DMS53 treated with DMSO at 0.1 percent for 48 hours (cell line): ENCODE measurements around the gene RASD1.

ENCODE experiments used
- DNase-seq: peaks from one replicate; lab custom pipeline; 2025; ENCODE audit not compliant: unreplicated experiment; lab: John Stamatoyannopoulos, UW

Gene RASD1

DNA sequence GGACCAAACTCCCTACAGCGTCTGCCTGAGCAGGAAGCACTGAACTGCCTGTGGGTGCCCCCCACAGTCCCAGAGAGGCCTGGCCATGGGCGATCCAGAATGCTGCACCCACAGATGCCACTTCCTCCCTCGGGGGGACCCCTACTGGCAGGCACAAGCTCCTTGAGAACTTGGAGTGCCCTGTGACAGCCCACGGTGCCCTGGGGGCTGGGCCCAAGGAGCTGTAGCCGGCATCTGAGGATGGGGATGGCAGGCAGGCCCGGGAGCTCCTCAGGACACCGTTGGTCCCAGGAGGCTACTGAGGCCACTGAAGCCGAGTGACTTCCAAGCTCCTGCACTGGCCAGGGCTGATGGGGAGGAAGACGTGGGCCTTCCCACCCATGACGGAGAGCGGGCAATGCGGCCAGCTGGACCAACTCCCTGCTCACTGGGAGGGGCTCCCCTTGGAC, 15.1 kb upstream of the RASD1 start:
- DNase-seq, result no peak

DNA sequence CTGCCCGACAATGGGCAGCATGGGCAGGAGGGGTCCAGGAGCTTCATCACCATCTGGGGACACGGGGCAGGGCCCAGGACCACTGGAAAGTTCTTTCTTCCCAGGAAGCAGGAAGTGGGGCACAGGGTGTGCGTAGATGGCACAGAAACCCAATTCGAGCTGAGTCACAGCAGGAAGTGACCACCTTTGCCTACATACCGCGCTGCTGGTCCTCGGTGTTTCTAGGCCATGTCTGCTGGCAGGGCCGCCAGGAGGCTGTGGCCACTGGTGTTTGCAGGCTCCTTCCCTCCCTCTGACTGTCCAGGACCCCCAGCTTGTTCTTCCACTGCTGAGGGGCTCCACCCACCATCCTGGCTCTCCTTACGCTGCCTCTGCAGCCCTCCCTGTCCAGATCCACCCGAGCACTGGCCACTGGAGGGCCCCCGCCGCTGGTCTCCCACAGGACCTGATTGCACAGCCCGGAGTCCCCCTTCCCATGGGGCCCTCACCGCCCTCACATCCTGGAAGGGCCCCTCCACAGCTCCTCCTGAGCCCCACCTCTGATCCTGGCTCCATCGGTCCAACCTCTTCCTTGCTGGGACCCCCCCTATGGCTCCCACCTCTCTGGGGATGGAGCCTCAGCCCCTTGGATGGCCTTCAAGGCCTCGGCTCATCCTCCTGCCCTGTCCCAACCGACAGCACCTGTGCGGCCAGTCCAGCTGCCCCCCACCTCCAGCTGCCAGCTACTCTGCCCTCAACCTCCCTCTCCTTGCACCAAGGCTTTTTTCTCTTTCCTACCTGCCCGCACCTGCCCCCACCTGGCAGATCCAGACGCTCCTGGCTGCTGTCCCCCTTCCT, 14.5 kb upstream of the RASD1 start:
- DNase-seq, result no peak

DNA sequence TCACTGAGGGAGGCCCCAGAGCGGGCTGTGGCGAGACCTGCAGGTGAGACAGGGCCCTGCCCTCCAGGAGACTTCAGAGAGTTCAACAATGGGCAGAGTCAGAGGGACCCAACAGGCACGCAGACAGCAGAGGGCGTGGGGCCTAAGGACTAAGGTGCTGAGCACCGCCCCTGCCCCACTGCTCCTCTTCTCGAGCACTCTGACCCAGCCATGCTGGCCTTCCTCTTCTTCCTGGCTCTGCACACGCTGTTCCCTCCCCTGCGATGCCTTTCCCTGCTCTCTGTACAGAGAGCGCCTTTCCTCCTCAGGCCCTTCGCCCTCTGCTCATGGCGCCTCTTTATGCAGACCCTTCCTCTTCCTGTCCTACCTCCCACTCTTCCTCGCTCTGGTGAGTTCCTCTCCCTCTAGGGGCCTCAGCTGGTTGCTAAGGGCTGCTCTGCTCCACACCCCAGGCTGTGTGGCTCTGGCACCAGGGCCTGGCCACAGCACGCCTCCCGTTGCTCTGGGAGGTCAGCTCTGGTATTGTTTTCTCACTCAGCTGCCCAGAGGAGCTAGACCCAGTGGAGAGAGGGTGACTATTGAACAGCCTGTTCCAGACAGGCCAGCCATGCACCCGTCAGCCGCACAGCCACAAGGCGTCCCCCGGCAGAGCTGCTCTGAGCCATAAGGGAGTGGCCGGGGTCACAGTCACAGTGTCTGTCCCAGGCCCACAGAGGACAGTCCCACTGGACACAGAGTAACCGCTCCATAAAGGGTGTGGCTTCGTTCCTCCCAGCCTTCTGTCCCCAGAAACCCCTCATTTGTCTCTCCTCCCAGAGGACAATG, 13.6 kb upstream of the RASD1 start:
- DNase-seq, result no peak

DNA sequence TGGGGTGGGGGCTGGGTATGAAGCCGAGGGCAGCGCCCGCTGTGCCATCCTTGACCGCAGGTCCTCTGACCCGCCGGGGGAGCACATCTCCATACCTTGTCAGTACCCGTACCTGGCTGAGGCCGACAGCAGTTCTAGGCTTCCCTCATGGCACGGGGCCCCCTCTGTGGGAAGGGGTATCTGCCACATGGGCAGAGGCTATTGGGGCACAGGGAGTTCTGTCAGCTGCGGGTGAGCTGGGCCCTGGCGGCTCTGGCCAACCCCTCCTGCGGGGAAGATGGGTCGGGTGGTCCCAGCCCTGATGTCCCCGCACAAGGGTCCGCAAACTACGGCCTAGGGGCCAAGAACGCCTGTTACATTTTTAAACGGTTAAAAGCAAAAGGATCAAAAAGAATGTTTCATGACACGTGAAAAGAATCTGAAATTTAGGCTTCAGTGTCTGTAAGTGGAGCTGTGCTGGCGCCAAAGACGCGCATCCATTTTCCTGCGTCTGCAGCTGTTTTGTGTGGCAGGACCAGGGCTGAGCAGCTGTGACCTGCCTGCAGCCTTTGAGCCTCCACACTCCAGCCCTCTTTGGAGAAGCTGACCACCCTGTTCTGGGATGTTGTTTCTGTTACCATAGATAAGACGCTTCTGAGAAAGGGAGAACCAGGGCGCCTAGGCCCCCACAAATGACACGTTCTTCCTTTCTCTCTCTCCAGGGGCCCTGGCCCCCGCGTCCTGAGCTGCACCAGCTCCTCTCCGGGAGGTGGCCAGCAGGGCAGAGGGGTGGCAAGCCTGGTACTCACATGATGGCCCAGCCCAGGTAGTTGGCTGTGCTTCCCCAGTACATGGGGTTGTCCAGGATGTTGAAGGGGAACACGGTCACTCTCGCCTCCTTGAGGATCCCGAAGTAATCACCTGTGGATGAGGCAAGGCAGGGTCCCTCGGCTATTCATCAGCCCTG, 12.7 kb upstream of the RASD1 start:
- DNase-seq, result no peak

DNA sequence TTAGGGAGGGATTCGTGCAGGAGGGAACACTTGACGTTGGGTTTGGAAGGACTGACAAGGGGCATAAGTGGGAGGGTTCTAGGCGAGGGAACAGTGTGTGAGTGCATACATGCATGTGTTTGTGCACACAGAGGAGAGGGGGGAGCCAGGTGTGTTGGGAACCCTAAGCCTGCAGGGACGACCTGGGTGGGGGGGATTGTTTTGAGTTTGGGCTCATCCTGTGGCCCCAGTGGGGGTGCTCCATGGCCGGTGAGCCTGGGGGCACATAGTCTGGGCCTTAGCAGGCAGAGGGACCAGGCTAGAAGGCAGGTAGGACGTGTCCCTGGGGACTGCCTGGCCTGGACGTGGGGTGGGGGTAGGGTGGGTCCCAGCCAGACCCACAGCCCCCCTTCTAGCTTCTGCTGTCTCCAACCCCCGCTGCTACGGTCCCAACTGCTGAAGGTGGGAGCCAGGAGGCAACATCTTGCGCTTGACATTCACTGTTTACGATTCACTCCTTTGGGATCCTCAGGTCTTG, 11.9 kb upstream of the RASD1 start:
- DNase-seq, result no peak

DNA sequence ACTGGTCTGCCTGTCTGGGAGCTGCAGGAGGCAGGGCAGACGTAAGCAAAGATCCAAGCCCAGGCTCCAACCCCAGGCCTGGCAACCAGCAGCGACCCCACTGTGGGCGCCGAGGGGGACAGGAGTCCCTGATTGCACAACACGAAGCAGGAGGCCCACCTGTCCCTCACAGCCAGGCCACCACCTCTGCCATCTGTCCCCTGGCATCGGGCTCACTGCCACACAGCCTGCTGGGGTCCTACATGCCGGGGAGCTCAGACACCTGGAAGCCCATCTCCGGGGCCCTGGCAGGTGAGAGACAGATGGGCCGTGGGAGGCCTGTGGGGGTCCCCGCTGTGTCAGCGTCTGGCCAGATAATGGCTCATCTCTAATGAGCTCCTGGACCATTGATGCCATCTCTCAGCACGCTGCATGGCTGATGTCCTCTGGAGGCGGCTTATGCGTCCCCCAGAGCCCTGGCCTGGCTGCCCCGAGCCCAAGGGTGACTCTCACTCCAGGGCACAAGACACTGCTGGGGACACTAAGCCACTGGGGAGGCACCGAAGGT, 11.3 kb upstream of the RASD1 start:
- DNase-seq, result no peak

DNA sequence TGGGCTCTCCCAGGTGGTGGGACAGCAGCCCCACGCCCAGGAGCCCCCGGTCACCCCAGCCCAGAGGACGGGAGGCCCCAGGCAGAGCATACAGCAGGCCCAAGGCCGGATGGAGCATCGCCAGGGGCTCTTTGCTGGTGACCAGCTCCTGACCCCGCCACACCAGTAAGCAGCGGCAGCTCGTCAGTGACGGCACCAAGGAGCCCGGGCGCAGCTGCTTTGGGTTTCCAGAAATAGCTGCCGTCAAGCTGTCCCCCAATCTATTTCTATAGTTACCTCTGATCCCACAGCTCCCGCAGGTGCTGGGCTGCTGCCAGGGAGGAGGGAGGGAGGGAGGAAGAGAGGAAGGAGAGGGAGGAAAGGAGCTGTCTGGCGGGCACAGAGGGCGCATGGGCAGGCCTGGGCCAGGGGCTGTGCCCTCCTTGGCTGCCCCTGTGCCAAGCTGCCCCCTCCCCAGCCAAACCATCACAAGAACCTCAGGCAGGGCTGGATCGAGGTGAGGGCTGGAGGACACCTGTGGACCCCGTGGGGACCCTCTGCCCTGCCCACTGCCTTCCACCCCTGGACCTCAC, 10.8 kb upstream of the RASD1 start:
- DNase-seq, result no peak

DNA sequence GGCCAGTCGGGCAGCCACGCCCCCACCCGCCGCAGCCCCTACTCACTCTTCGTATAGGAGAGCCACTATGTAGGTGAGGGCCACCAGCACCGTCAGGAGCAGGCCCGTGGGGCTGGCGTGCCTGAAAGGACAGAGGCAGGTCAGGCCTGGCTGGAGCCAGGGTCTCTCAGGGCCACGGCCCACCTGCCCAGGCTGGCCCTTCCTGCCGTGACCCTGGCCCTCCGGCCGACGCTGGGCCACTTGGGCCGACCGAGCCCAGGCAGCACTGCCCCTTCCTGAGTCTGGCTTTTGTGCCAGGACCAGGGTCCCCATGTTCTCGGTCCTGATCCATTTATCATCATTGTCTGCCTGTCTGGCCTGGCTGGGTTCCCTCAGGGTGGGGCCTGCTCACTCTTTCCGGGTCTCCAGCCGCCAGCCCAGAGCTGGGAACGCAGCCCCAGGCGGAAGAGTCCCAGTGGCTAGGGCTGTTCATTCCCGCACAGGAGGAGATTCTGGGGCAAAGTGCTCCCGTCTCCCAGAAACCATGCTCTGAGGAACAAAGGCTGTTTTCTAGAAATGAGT, 10.1 kb upstream of the RASD1 start:
- DNase-seq, result no peak

DNA sequence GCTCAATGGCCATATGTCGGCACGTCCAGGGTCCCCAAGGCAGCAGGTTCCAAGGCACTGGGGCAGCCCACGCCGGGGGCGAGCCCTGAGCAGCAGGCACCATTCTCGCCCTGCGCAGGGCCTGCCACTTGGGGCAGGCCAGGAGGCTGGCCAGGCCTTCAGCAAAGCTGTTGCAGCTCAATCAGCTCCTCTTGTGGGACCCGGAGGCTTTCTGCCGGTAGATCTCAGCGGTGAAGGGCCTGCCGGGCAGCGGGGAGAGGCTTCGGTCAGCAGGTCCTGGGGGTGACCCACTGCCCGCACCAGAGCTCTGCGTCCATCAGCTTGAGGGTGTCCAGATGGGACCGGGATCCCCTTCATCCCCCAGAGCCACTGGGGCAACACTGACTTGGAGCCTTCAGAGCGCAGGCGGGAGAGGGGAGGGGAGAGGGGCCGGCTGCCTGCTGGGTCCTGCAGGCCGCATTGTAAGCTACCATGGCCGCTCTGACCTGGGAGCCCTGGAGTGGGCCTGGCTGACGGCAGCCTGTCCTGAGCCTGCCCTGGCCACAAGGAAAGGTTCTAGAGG, 9.5 kb upstream of the RASD1 start:
- DNase-seq, result no peak

DNA sequence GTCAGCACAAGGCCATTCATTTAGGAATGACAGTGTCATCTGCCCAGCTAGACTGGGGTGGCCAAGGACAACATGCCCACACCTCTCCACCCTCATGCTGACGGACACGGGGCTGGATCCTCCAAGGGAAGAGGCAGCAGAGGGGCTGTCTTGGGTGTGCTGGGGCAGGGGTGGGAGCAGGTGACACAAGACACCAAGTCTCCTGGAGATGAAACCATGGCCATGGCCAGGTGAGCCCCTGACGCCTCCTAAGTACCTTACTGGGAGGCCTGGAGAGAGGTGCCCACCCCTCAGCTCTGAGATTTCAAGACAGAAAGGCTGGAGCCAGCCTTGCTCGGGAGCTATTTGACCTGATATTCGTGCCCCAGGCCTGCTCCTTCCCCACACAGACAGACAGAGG, 9.0 kb upstream of the RASD1 start:
- no peak for DNase-seq

DNA sequence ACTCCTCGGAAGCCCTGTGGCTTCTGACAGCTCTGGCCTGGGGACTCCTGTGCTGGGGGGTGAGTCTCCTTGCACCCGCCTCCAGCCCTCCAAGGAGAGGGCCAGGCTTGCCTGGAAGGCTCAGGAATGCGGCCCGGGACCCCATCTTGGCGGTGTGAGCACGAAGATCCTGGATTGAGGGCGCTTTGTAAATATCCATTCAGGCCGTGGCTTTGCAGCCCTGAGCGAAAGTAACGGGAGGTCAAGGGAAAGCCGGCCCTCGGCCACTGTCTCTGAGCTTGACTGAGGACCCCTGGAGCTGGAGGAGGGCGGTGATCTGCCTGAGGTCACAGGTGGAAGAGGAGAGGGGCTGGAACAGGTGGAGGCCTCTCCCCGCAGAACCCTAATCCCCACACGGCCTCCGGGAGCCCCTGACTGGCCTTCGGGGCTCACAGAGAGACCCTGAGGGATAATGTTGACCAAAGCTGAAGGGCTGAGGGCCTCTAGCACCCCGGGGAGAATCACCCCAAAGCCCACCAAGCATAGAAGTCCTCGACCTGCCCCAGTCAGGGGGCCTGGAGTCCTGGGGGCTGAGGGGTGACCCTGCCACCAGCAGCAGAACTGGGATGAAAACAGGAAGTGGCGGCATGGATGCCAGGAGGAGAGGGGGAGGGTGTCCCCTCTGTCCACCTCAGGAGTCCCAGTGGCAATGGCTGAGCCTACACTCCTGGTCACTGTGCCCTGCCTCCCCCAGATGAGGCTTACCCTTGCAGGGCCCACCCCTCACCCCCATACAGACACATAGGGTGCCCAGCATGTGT, 8.3 kb upstream of the RASD1 start:
- no peak for DNase-seq

DNA sequence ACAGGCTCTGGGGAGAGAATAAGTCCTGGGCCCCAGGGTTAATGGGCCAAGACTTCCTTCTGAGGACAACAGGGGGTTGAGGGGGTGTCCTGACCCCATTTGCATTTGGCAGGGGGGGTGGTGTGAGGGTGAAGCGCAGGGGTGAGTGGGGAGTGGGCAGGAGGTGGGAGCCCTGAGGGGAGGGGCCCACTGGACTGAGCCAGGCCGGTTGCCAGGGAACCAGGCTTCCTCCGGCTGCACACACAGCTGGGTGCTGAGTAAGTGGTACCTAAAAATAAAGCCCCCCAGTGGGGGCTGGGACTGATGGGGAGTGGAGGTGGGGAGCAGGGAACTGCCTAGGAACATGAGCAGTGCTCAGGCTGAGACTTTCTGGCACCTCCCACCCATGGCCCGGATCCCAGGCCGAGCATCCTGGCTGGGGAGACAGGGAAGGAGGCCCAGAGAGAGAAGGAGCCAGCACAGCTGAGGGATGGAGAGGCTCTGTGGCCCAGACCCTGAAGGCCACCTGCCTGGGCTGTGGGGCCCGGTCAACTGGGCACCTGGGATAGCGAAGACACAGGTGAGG, 7.5 kb upstream of the RASD1 start:
- DNase-seq, result no peak

DNA sequence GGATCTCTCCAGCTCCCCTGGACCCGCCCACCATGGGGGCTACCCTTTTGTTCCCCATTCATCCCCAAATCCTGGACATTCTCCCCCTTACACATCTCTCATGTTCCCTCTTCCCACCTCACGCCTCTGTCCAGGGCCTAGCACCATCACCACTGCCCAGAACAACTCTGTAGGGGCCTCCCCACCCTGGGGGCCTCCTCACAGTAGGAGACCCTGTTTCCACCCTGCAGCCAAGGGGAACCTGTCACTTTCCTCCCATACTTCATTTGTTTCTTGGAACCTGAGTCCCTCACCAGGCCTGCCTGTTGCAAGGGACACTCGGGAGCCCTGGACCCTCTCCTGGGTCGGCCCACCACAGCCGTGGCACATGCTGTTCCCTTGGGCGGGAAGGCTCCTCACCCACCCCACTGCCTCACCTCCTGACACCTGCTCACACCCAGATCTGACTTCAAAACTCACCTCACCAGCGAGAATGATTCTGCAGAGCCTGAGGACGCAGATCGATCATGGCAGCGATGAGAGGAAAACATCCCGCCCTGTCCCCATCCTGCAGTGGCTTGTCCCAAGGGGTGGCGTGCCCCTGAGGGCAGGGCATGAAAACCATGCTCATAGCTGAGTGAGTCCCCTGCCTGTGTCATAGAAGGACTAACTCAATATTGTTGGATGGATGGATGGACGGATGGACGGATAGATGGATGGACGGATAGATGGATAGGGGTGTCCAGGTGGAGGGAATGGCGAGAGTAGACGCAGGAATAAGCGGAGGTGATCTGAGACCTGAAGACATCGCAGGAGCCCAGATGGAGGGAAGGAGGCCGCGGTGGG, 6.8 kb upstream of the RASD1 start:
- DNase-seq, result no peak

DNA sequence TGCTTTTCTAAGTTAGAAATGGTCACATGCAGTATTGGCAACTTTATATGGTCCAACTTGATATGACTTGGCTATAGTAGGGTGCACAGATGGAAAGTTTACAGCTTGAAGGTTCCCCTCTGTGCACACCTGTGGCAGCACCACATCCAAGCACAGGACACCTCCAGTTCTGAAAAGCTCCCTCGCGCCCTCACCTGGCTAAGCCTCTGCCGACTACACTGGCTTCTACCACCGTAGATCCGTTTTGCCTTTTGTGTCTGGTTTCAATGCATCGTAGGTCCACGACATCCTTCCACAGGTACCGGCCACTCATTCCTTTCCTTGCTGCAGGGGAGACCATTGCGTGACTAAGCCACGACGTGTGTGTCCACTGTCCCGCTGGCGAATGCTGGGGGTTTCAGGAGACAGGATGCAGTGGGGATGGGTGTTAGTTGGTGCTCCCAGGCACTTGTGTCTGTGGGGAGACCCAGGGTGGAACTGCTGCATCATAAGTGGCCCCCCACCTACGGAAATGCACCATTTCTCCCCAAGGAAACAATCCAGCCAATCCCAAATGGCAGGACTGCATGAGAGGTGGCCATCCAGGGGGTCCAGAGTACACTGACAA, 4.9 kb upstream of the RASD1 start:
- no peak for DNase-seq

DNA sequence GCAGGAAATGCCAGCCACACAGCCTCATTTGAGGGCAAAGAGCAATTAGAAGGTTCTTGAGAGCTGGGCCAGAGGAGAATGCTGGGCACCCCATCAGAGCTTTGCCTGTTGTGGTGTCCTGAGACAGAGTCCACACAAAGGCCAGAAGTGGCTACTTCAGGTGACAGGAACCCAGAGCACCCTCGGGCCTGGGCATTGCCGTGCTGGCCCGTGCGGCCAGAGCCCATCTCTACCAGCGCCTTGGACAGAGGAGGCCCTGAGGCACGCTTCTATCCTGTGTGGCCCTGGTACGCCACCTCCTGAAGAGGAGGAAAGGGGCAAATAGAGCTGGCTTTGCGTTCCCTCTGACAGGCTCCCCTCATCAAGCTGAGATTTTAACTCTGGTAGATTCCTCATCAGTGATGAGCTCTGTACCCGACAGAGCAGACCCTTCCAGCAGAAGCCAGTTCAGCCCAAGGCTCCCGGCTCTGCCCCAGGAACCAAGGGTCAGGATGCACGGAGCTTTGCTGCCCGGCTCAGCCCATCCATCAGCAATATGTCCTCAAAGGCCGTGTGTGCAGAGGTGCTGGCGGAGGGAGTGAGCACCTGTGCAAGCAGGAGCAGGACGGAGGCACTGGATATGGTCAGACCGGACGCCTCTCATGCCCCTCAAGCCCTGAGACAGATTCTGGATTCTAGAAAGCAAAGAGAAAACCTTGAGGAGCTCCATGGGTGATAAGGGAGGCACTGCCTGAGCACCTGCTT, 3.4 kb upstream of the RASD1 start:
- no peak for DNase-seq

DNA sequence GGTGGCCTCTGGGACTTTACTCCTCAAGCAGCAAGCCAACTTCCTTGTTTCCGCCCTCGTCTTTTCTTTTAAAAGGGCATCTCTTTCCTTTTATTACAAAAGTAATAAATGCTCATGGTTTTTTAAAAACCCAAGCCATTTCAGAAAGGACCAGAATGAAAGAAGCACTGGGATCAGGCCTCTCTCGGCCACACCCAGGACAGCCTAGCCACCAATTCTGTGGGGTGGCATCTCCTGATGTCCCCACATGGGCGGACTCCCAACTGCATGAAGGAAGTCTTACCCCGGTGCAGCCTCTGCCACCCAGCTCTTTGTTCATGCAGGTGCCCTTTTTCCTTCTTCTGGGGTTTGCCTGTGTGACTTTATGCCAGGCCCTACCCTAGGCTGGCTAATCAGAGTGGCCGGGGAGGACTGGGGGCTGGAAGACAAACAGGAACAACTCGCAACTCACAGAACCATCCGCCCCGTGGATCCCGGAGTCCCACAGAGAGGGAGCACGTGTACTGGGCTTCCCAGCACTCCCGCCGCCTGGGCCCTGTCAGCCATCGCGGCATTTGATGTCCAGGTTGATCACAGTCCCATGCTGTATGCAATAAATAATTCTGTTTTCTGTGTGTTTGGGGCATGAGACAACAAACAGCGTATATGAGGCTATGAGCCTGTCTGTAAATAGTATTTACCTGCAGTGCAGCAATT, 2.6 kb upstream of the RASD1 start:
- DNase-seq, result no peak
